Mesenchymal stem cell (in vitro differentiated cells and primary cell): ENCODE results near the gene SORT1.

Source experiments
- DNase-seq: peaks from one replicate; pipeline ENCODE4 v3.0.0-alpha.2; 2013
- H2AFZ ChIP-seq: one replicate; pipeline ENCODE4 v1.6.1; 2013; ENCODE audit warnings: low read depth, mild to moderate bottlenecking, control low read depth, inconsistent platforms, low read length, moderate library complexity
- H2AK5ac ChIP-seq: 2 replicates; pipeline ENCODE4 v1.6.1; 2013; ENCODE audit warnings: low read length, moderate library complexity, mild to moderate bottlenecking, inconsistent platforms; ENCODE audit not compliant: severe bottlenecking
- H2BK120ac ChIP-seq: one replicate; pipeline ENCODE4 v1.6.1; 2013; ENCODE audit warnings: low read depth, mild to moderate bottlenecking, inconsistent platforms, low read length, moderate library complexity
- H2BK12ac ChIP-seq, 2 experiments: one replicate each; pipeline ENCODE4 v1.6.1; 2013; ENCODE audit warnings: inconsistent platforms in 2 of 2, low read length in 2 of 2, mild to moderate bottlenecking in 2 of 2, moderate library complexity in 2 of 2, control low read depth in 1 of 2
- H2BK15ac ChIP-seq: one replicate; pipeline ENCODE4 v1.6.1; 2013; ENCODE audit warnings: mild to moderate bottlenecking, low read depth, inconsistent platforms; ENCODE audit not compliant: poor library complexity, severe bottlenecking
- H2BK5ac ChIP-seq: 2 replicates; pipeline ENCODE4 v1.6.1; 2013; ENCODE audit warnings: low read depth, mild to moderate bottlenecking, low read length, control low read depth, inconsistent platforms; ENCODE audit not compliant: poor library complexity, severe bottlenecking
- H3K14ac ChIP-seq, 2 experiments: one replicate each; pipeline ENCODE4 v1.6.1; 2013; ENCODE audit warnings: inconsistent platforms in 2 of 2, low read length in 2 of 2, control low read depth in 1 of 2, mild to moderate bottlenecking in 1 of 2, moderate library complexity in 1 of 2
- H3K18ac ChIP-seq, 2 experiments: one replicate each; pipeline ENCODE4 v1.6.1; 2013; ENCODE audit warnings: inconsistent platforms in 2 of 2, low read length in 2 of 2, control low read depth in 1 of 2, low read depth in 1 of 2, mild to moderate bottlenecking in 1 of 2
- H3K23ac ChIP-seq, 2 experiments: one replicate each; pipeline ENCODE4 v1.6.1; 2013; ENCODE audit warnings: inconsistent platforms in 2 of 2, low read length in 2 of 2, mild to moderate bottlenecking in 2 of 2, moderate library complexity in 2 of 2, control low read depth in 1 of 2
- H3K27ac ChIP-seq: 2 replicates; pipeline ENCODE4 v1.5.1; 2013; ENCODE audit warnings: mild to moderate bottlenecking, moderate library complexity, low read length, control low read depth, inconsistent platforms; ENCODE audit not compliant: poor library complexity, severe bottlenecking
- H3K27me3 ChIP-seq, 2 experiments: 2 replicates each; pipeline versions ENCODE4 v1.6.1 to v1.7.0; 2013; ENCODE audit warnings: low read length in 2 of 2, mild to moderate bottlenecking in 2 of 2, moderate library complexity in 2 of 2, control low read depth in 1 of 2, inconsistent platforms in 1 of 2; ENCODE audit not compliant: control insufficient read depth in 1 of 2, insufficient read depth in 1 of 2
- H3K36me3 ChIP-seq, 2 experiments: 2 replicates each; pipeline versions ENCODE4 v1.6.1 to v1.7.0; 2013; ENCODE audit warnings: low read length in 2 of 2, control low read depth in 1 of 2, inconsistent platforms in 1 of 2, low read depth in 1 of 2, mild to moderate bottlenecking in 1 of 2; ENCODE audit not compliant: insufficient read depth in 2 of 2, control insufficient read depth in 1 of 2
- H3K4ac ChIP-seq, 2 experiments: one replicate each; pipeline ENCODE4 v1.6.1; 2013; ENCODE audit warnings: inconsistent platforms in 2 of 2, low read length in 2 of 2, mild to moderate bottlenecking in 2 of 2, moderate library complexity in 2 of 2, control low read depth in 1 of 2, low read depth in 1 of 2
- H3K4me1 ChIP-seq: 2 replicates; pipeline ENCODE4 v1.6.1; 2013; ENCODE audit warnings: low read depth, low read length, control low read depth; ENCODE audit not compliant: control insufficient read depth, insufficient read depth
- H3K4me2 ChIP-seq: 2 replicates; pipeline ENCODE4 v1.6.1; 2013; ENCODE audit warnings: low read length, mild to moderate bottlenecking, inconsistent platforms; ENCODE audit not compliant: poor library complexity, severe bottlenecking
- H3K4me3 ChIP-seq, 2 experiments: 2 replicates each; pipeline versions ENCODE4 v1.5.1 to v1.7.0; 2013; ENCODE audit warnings: low read length in 2 of 2, mild to moderate bottlenecking in 2 of 2, control low read depth in 1 of 2, low read depth in 1 of 2; ENCODE audit not compliant: insufficient read depth in 1 of 2
- H3K79me1 ChIP-seq: replicated peaks from 2 replicates; pipeline ENCODE4 v1.6.1; 2013; ENCODE audit warnings: mild to moderate bottlenecking, control low read depth, low read length, inconsistent platforms; ENCODE audit not compliant: poor library complexity, severe bottlenecking
- H3K9ac ChIP-seq: 2 replicates; pipeline ENCODE4 v1.7.0; 2013; ENCODE audit warnings: mild to moderate bottlenecking, low read length, moderate library complexity
- H3K9me3 ChIP-seq: 2 replicates; pipeline ENCODE4 v1.7.0; 2013; ENCODE audit warnings: mild to moderate bottlenecking, low read length; ENCODE audit not compliant: control insufficient read depth
- H4K8ac ChIP-seq: one replicate; pipeline ENCODE4 v1.6.1; 2013; ENCODE audit warnings: inconsistent platforms, mild to moderate bottlenecking, low read length, moderate library complexity
- H4K91ac ChIP-seq: one replicate; pipeline ENCODE4 v1.6.1; 2013; ENCODE audit warnings: mild to moderate bottlenecking, low read length, inconsistent platforms
- WGBS: methylation state at CpG from one replicate; pipeline ENCODE4 v1.1.7; 2013; ENCODE audit warnings: mixed read lengths; 5-methylcytosine and 5-hydroxymethylcytosine counted together

SORT1 gene

GRCh38 chr1:109335091-109335490 lies 62.6 kb downstream of the SORT1 start:
- Histone ChIP-seq H4K91ac (peak overlapping the region; percentile 72), H3K9me3 (peaks cover 23% of the 10 kb centered on the region), H2AFZ (no peak overlapping the region), H2BK5ac (no peak overlapping the region), H3K27me3 (no peaks in the 10 kb centered on the region), H3K27ac (no peak overlapping the region), H2BK15ac (no peak overlapping the region), H3K9ac (no peak overlapping the region), H3K4ac (no peak overlapping the region), H3K36me3 (peaks cover 24 to 25% of the 10 kb centered on the region in 2 experiments), H3K79me1 (peaks cover 2% of the 10 kb centered on the region), H3K4me1 (no peaks in the 10 kb centered on the region), H4K8ac (no peak overlapping the region), H3K4me3 (no peak overlapping the region), H2AK5ac (no peak overlapping the region), H3K14ac (no peak overlapping the region), H3K23ac (no peak overlapping the region), H2BK12ac (no peak overlapping the region), H3K18ac (no peak overlapping the region), H2BK120ac (no peak overlapping the region), H3K4me2 (no peak overlapping the region)
- 97% methylated on average over 3 of the region's 4 CpGs for WGBS
- DNase-seq, result no peak

GRCh38 chr1:109331113-109331512 lies 66.6 kb downstream of the SORT1 start:
- no peak for DNase-seq
- no peak overlapping the region for H2BK12ac ChIP-seq
- H3K27ac ChIP-seq, result no peak overlapping the region
- no peak overlapping the region for H2BK120ac ChIP-seq
- no peak overlapping the region for H3K4me2 ChIP-seq
- H3K23ac ChIP-seq, result no peak overlapping the region
- no peak overlapping the region for H3K18ac ChIP-seq
- H2BK15ac ChIP-seq, result no peak overlapping the region
- H3K4me3 ChIP-seq, result no peak overlapping the region
- H3K27me3 ChIP-seq, result no peaks in the 10 kb centered on the region
- no peak overlapping the region for H3K4ac ChIP-seq
- peaks cover 19 to 28% of the 10 kb centered on the region in 2 experiments for H3K36me3 ChIP-seq
- H4K91ac ChIP-seq, result no peak overlapping the region
- no peak overlapping the region for H2AK5ac ChIP-seq
- no peak overlapping the region for H4K8ac ChIP-seq
- H3K9ac ChIP-seq, result no peak overlapping the region
- H3K79me1 ChIP-seq, result peaks cover 4% of the 10 kb centered on the region
- H3K14ac ChIP-seq, result no peak overlapping the region
- H2BK5ac ChIP-seq, result no peak overlapping the region
- H3K4me1 ChIP-seq, result no peaks in the 10 kb centered on the region
- peaks cover 23% of the 10 kb centered on the region for H3K9me3 ChIP-seq
- H2AFZ ChIP-seq, result no peak overlapping the region

- Histone ChIP-seq H3K14ac (no peak overlapping the region), H3K79me1 (peaks cover 4% of the 10 kb centered on the region), H3K27me3 (no peaks in the 10 kb centered on the region), H2AFZ (no peak overlapping the region), H2BK120ac (no peak overlapping the region), H3K4me3 (no peak overlapping the region), H2AK5ac (no peak overlapping the region), H3K4me1 (no peaks in the 10 kb centered on the region), H3K23ac (no peak overlapping the region), H3K36me3 (peaks cover 10 to 19% of the 10 kb centered on the region in 2 experiments), H2BK5ac (no peak overlapping the region), H3K9ac (no peak overlapping the region), H3K9me3 (peaks cover 18% of the 10 kb centered on the region), H4K8ac (no peak overlapping the region), H4K91ac (no peak overlapping the region), H3K4me2 (no peak overlapping the region), H3K27ac (no peak overlapping the region), H3K18ac (no peak overlapping the region), H3K4ac (no peak overlapping the region), H2BK12ac (no peak overlapping the region), H2BK15ac (no peak overlapping the region)
- 93% methylated on average over 4 of the region's 5 CpGs for WGBS
- no peak for DNase-seq
Measured at GRCh38 chr1:109327285-109327684, 70.4 kb downstream of the SORT1 start.

GRCh38 chr1:109322974-109323373 lies 74.7 kb downstream of the SORT1 start:
- H4K91ac ChIP-seq, result no peak overlapping the region
- H3K27ac ChIP-seq, result no peak overlapping the region
- H2AFZ ChIP-seq, result no peak overlapping the region
- H3K9me3 ChIP-seq, result no peaks in the 10 kb centered on the region
- no peak overlapping the region for H3K4me2 ChIP-seq
- H3K79me1 ChIP-seq, result peaks cover 1% of the 10 kb centered on the region
- no peak overlapping the region for H2AK5ac ChIP-seq
- H3K18ac ChIP-seq, result no peak overlapping the region
- DNase-seq, result no peak
- 96% methylated on average over 4 of the region's 6 CpGs for WGBS
- H3K27me3 ChIP-seq, result no peaks in the 10 kb centered on the region
- H4K8ac ChIP-seq, result no peak overlapping the region
- H3K23ac ChIP-seq, result no peak overlapping the region
- no peak overlapping the region for H2BK5ac ChIP-seq
- H3K9ac ChIP-seq, result no peak overlapping the region
- H3K4me1 ChIP-seq, result no peaks in the 10 kb centered on the region
- no peak overlapping the region for H3K14ac ChIP-seq
- peaks cover 10 to 33% of the 10 kb centered on the region in 2 experiments for H3K36me3 ChIP-seq
- H3K4me3 ChIP-seq, result no peak overlapping the region
- H3K4ac ChIP-seq, result no peak overlapping the region
- no peak overlapping the region for H2BK12ac ChIP-seq
- no peak overlapping the region for H2BK120ac ChIP-seq
- no peak overlapping the region for H2BK15ac ChIP-seq
